HepG2 (cell line): ENCODE data around the gene UQCR11. TPM values are rescaled to one million over a fixed set of nuclear protein-coding genes. Genes with fewer than 3 reads are reported as not detected.
A peak's percentile ranks its signal among the peaks of the same experiment; 100 is the strongest.

Experiments used
- DBP ChIP-seq: sonication (generic); formaldehyde crosslinking; IDR thresholded peaks from 2 replicates; pipeline ENCODE4 v1.4.0; 2020; ENCODE audit warnings: missing genetic modification reagents; ENCODE audit errors: not compliant biosample characterization
- KLF16 ChIP-seq, 2 experiments: sonication (generic) in 1 of 2; formaldehyde crosslinking in 1 of 2; IDR thresholded peaks; 2 replicates each; pipeline versions ENCODE4 v1.6.1 to v1.8.0; 2016 to 2023; ENCODE audit warnings: missing genetic modification reagents in 2 of 2, missing compliant biosample characterization in 1 of 2
- KMT2B ChIP-seq: IDR thresholded peaks from 2 replicates; pipeline ENCODE4 v1.6.1; 2016; ENCODE audit warnings: missing genetic modification reagents, missing compliant biosample characterization
- POLR2A ChIP-seq, 2 experiments: IDR thresholded peaks; 2 replicates each; pipeline ENCODE4 v1.6.1; 2011; ENCODE audit warnings: low read depth in 2 of 2, low read length in 2 of 2, mild to moderate bottlenecking in 1 of 2, moderate library complexity in 1 of 2; ENCODE audit not compliant: insufficient read depth in 1 of 2
- RXRB ChIP-seq: IDR thresholded peaks from 2 replicates; pipeline ENCODE4 v1.6.1; 2016; ENCODE audit warnings: borderline replicate concordance, missing genetic modification reagents, missing compliant biosample characterization
- SIN3B ChIP-seq: fragments of 150-350 bp; IDR thresholded peaks from 2 replicates; pipeline ENCODE4 v1.6.1; 2014; ENCODE audit warnings: low read length
- STAT5B ChIP-seq: sonication (generic); formaldehyde crosslinking; IDR thresholded peaks from 2 replicates; pipeline ENCODE4 v1.4.0; 2020; ENCODE audit warnings: missing genetic modification reagents
- ZBTB1 ChIP-seq: sonication (generic); formaldehyde crosslinking; IDR thresholded peaks from 2 replicates; pipeline ENCODE4 v1.4.0; 2020; ENCODE audit warnings: missing genetic modification reagents, borderline replicate concordance
- ZBTB10 ChIP-seq: sonication (generic); formaldehyde crosslinking; IDR thresholded peaks from 2 replicates; pipeline ENCODE4 v1.4.0; 2020; ENCODE audit warnings: missing genetic modification reagents, borderline replicate concordance
- ZBTB43 ChIP-seq: sonication (generic); formaldehyde crosslinking; conservative IDR thresholded peaks from 2 replicates; pipeline ENCODE4 v1.4.0; 2020; ENCODE audit warnings: missing genetic modification reagents
- ZC3H13 ChIP-seq: sonication (generic); formaldehyde crosslinking; IDR thresholded peaks from 2 replicates; pipeline ENCODE4 v1.8.1; 2023; ENCODE audit warnings: mild to moderate bottlenecking, missing genetic modification reagents, moderate library complexity
- ZFP36 ChIP-seq: fragments of 150-350 bp; IDR thresholded peaks from 2 replicates; pipeline ENCODE4 v1.6.1; 2018; ENCODE audit warnings: borderline replicate concordance, low read length, low read depth; ENCODE audit not compliant: partially characterized antibody
- ZNF275 ChIP-seq: sonication (generic); formaldehyde crosslinking; IDR thresholded peaks from 2 replicates; pipeline ENCODE4 v1.8.0; 2022; ENCODE audit warnings: missing genetic modification reagents, mild to moderate bottlenecking, inconsistent platforms, borderline replicate concordance
- ZNF383 ChIP-seq: sonication (generic); formaldehyde crosslinking; IDR thresholded peaks from 2 replicates; pipeline ENCODE4 v1.4.0; 2020; ENCODE audit warnings: missing genetic modification reagents, mild to moderate bottlenecking, borderline replicate concordance
- ZNF414 ChIP-seq: sonication (generic); formaldehyde crosslinking; IDR thresholded peaks from 2 replicates; pipeline ENCODE4 v1.5.0; 2020; ENCODE audit warnings: missing genetic modification reagents
- ZNF564 ChIP-seq: sonication (generic); formaldehyde crosslinking; IDR thresholded peaks from 2 replicates; pipeline ENCODE4 v1.8.1; 2023; ENCODE audit warnings: mild to moderate bottlenecking, missing genetic modification reagents
- ZNF687 ChIP-seq: sonication (generic); formaldehyde crosslinking; IDR thresholded peaks from 2 replicates; pipeline ENCODE4 v1.5.1; 2020; ENCODE audit warnings: mild to moderate bottlenecking, missing genetic modification reagents, moderate library complexity
- ZNF879 ChIP-seq: sonication (generic); formaldehyde crosslinking; IDR thresholded peaks from 2 replicates; pipeline ENCODE4 v1.8.1; 2023; ENCODE audit warnings: missing genetic modification reagents
- polyA plus RNA-seq, 8 experiments: library from polyadenylated mRNA; depleted of rRNA in 3 of 8; stranded (reverse) in 7 of 8; unstranded in 1 of 8; fragments of >200 nt; fragmentation: Illumina TruSeq in 4 of 8; extraction: Trizol in 4 of 8; gene quantifications; 2 replicates each; pipeline versions ENCODE4 v1.2.1 to v1.2.3, GENCODE V29; 2011 to 2016; ENCODE audit warnings: low read depth in 4 of 8, missing spikeins in 1 of 8, mixed read lengths in 1 of 8; ENCODE audit not compliant: insufficient read depth in 1 of 8
- total RNA-seq, 5 experiments: library from RNA; depleted of rRNA; stranded (reverse); fragments of >200 nt; fragmentation: Illumina TruSeq; extraction: Trizol; gene quantifications; 2 replicates each; pipeline ENCODE4 v1.2.3, GENCODE V29; 2016; ENCODE audit warnings: low read depth in 1 of 5

The UQCR11 gene
- total and polyA plus RNA-seq, 2 of the 13 experiments (the other 11 are each of a cell fraction or from before 2014, with no cell fraction given) = 125 to 214 TPM

GRCh38 chr19:1566392-1567115 lies 38.7 kb downstream of the UQCR11 start (continued):
- TF ChIP-seq KMT2B (CRISPR knock-in tag) = no peak
- no peak for TF ChIP-seq SIN3B
- no peak for TF ChIP-seq ZNF275 (CRISPR knock-in tag)
- TF ChIP-seq DBP (CRISPR knock-in tag) = no peak
- TF ChIP-seq ZNF414 (CRISPR knock-in tag) = no peak
- TF ChIP-seq ZBTB10 (CRISPR knock-in tag) = peak; percentile 22; the same call in 1 of the 2 replicates
- TF ChIP-seq ZBTB43 (CRISPR knock-in tag) = no peak
- TF ChIP-seq ZC3H13 (CRISPR knock-in tag) = no peak
- no peak for TF ChIP-seq STAT5B (CRISPR knock-in tag)
- TF ChIP-seq ZFP36 = no peak
- TF ChIP-seq KLF16 (CRISPR knock-in tag; IDR thresholded peaks at IDR 0.05) = no peak
- no peak for TF ChIP-seq RXRB (CRISPR knock-in tag)
- TF ChIP-seq ZNF879 (CRISPR knock-in tag) = no peak
- peak; percentile 5 for TF ChIP-seq ZNF687 (CRISPR knock-in tag)
- TF ChIP-seq ZNF564 = peak; percentile 33; the same call in 1 of the 2 replicates
- TF ChIP-seq ZNF383 (CRISPR knock-in tag) = no peak
- 0 out of 4 replicates have a peak, but pooled peaks of 1 of the 2 experiments have one; percentile 22 for TF ChIP-seq POLR2A (IDR thresholded peaks at IDR 0.05; ENCODE audit: insufficient read depth in 1 of 2, low read depth in 2 of 2, low read length in 2 of 2)
- TF ChIP-seq ZBTB1 (CRISPR knock-in tag) = no peak
